SK-N-SH (cell line): ENCODE measurements around the gene AEBP2.

Experiments
- CHD2 ChIP-seq: fragments of 150-350 bp; IDR thresholded peaks from 2 replicates; pipeline ENCODE4 v1.6.1; 2018; ENCODE audit warnings: low read length; ENCODE audit not compliant: partially characterized antibody
- EP300 ChIP-seq, 2 experiments: IDR thresholded peaks; 2 replicates each; pipeline versions ENCODE4 v1.4.0 to v1.6.1; 2012; ENCODE audit warnings: borderline replicate concordance in 1 of 2, low read depth in 1 of 2, low read length in 1 of 2
- FOXM1 ChIP-seq: IDR thresholded peaks from 2 replicates; pipeline ENCODE4 v1.4.0; 2012; ENCODE audit warnings: low read depth, mild to moderate bottlenecking
- IRF3 ChIP-seq: fragments of 150-350 bp; IDR thresholded peaks from 2 replicates; pipeline ENCODE4 v1.6.1; 2016; ENCODE audit warnings: mild to moderate bottlenecking, low read depth, low read length
- RAD21 ChIP-seq: IDR thresholded peaks from 2 replicates; pipeline ENCODE4 v1.6.1; 2012; ENCODE audit warnings: mild to moderate bottlenecking, low read length
- SMC3 ChIP-seq: IDR thresholded peaks from 2 replicates; pipeline ENCODE4 v1.6.1; 2012; ENCODE audit warnings: low read depth, low read length, improper control_type of control experiment
- TAF1 ChIP-seq: IDR thresholded peaks from 2 replicates; pipeline ENCODE4 v1.6.1; 2012; ENCODE audit warnings: low read depth, mild to moderate bottlenecking, low read length, moderate library complexity, borderline replicate concordance
- TEAD4 ChIP-seq: IDR thresholded peaks from 2 replicates; pipeline ENCODE4 v1.4.0; 2012; ENCODE audit warnings: mild to moderate bottlenecking, borderline replicate concordance; ENCODE audit not compliant: insufficient read depth
- TF ChIP-seq, protein P1 (sequence below): IDR thresholded peaks from 2 replicates; pipeline ENCODE4 v1.4.0; 2012; ENCODE audit warnings: low read depth, borderline replicate concordance
- TF ChIP-seq, protein P2 (sequence below): fragments of 200-600 bp; sonication (generic); IDR thresholded peaks from 2 replicates; pipeline ENCODE4 v1.6.1; 2017; ENCODE audit warnings: antibody characterized with exemption, mild to moderate bottlenecking, moderate library complexity
- TF ChIP-seq, protein P3 (sequence below): fragments of 150-350 bp; IDR thresholded peaks from 2 replicates; pipeline ENCODE4 v1.6.1; 2017; ENCODE audit warnings: antibody characterized with exemption, low read length, low read depth, borderline replicate concordance
- TF ChIP-seq, protein P4 (sequence below): IDR thresholded peaks from 2 replicates; pipeline ENCODE4 v1.6.1; 2012; ENCODE audit warnings: mild to moderate bottlenecking, low read depth, low read length, moderate library complexity

DNA sequence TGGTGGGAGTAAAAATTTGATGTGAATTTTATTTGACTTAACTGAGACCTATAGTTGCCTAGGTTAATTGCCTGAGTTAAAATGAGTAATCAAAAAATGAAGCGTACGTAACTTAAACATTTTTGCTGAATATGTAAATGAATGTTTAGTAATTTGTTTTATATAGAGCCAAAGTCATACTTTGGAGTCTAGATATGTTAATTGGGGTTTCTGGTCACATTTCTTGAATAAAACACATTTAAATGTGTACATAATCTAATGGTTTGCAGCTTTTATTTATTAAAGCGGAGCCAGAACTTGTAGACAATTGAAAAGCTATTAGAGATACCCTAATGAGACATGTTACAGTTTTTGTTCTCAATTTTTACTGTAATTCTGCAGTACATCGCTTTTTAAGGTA is 71.2 kb downstream of the AEBP2 start:
- TF ChIP-seq, protein P1, sequence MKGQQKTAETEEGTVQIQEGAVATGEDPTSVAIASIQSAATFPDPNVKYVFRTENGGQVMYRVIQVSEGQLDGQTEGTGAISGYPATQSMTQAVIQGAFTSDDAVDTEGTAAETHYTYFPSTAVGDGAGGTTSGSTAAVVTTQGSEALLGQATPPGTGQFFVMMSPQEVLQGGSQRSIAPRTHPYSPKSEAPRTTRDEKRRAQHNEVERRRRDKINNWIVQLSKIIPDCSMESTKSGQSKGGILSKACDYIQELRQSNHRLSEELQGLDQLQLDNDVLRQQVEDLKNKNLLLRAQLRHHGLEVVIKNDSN, result no peak
- TF ChIP-seq TAF1, result no peak
- TF ChIP-seq EP300 (IDR thresholded peaks at IDR 0.05; ENCODE audit: borderline replicate concordance in 1 of 2, low read depth in 1 of 2, low read length in 1 of 2), result no peak
- TF ChIP-seq, protein P2, sequence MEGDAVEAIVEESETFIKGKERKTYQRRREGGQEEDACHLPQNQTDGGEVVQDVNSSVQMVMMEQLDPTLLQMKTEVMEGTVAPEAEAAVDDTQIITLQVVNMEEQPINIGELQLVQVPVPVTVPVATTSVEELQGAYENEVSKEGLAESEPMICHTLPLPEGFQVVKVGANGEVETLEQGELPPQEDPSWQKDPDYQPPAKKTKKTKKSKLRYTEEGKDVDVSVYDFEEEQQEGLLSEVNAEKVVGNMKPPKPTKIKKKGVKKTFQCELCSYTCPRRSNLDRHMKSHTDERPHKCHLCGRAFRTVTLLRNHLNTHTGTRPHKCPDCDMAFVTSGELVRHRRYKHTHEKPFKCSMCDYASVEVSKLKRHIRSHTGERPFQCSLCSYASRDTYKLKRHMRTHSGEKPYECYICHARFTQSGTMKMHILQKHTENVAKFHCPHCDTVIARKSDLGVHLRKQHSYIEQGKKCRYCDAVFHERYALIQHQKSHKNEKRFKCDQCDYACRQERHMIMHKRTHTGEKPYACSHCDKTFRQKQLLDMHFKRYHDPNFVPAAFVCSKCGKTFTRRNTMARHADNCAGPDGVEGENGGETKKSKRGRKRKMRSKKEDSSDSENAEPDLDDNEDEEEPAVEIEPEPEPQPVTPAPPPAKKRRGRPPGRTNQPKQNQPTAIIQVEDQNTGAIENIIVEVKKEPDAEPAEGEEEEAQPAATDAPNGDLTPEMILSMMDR, result no peak
- no peak for TF ChIP-seq SMC3
- TF ChIP-seq RAD21, result no peak
- TF ChIP-seq, protein P3, sequence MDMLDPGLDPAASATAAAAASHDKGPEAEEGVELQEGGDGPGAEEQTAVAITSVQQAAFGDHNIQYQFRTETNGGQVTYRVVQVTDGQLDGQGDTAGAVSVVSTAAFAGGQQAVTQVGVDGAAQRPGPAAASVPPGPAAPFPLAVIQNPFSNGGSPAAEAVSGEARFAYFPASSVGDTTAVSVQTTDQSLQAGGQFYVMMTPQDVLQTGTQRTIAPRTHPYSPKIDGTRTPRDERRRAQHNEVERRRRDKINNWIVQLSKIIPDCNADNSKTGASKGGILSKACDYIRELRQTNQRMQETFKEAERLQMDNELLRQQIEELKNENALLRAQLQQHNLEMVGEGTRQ, result no peak
- TF ChIP-seq IRF3, result no peak
- TF ChIP-seq, protein P4, sequence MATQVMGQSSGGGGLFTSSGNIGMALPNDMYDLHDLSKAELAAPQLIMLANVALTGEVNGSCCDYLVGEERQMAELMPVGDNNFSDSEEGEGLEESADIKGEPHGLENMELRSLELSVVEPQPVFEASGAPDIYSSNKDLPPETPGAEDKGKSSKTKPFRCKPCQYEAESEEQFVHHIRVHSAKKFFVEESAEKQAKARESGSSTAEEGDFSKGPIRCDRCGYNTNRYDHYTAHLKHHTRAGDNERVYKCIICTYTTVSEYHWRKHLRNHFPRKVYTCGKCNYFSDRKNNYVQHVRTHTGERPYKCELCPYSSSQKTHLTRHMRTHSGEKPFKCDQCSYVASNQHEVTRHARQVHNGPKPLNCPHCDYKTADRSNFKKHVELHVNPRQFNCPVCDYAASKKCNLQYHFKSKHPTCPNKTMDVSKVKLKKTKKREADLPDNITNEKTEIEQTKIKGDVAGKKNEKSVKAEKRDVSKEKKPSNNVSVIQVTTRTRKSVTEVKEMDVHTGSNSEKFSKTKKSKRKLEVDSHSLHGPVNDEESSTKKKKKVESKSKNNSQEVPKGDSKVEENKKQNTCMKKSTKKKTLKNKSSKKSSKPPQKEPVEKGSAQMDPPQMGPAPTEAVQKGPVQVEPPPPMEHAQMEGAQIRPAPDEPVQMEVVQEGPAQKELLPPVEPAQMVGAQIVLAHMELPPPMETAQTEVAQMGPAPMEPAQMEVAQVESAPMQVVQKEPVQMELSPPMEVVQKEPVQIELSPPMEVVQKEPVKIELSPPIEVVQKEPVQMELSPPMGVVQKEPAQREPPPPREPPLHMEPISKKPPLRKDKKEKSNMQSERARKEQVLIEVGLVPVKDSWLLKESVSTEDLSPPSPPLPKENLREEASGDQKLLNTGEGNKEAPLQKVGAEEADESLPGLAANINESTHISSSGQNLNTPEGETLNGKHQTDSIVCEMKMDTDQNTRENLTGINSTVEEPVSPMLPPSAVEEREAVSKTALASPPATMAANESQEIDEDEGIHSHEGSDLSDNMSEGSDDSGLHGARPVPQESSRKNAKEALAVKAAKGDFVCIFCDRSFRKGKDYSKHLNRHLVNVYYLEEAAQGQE, result no peak
- TF ChIP-seq TEAD4, result no peak
- no peak for TF ChIP-seq FOXM1
- TF ChIP-seq CHD2, result no peak
